CD4-positive, alpha-beta T cell treated with Interleukin-2 at 100 ng/mL for 4 hours (primary cell): ENCODE measurements around the gene ZBTB22.
"Not testable (repeated sequence)": the region's sequence is repeated elsewhere in the genome, so short reads cannot be mapped to it uniquely, and the experiment has no call there.

Experiments used
- DNase-seq: peaks from one replicate; pipeline ENCODE4 v3.0.0-alpha.2; 2020; ENCODE audit warnings: low spot score

ZBTB22 gene

DNA sequence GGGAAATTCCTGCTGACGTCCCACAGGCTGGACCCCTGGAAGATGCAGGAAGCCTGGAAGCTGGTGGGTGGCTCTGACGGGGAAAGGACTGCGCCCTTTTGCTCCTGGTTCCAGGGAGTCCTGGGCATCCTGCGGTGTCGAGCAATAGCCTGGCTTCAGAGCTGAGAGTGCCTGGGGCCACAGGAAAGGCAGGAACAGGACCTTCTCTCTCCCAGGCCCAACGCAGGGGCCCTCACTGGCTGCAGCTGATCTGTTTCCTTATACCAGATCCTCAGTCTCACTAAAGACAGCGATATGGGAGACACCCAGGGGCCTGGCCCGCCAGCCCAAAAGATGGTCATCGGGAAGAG lies 39.2 kb downstream of the ZBTB22 start:
- no peak for DNase-seq

DNA sequence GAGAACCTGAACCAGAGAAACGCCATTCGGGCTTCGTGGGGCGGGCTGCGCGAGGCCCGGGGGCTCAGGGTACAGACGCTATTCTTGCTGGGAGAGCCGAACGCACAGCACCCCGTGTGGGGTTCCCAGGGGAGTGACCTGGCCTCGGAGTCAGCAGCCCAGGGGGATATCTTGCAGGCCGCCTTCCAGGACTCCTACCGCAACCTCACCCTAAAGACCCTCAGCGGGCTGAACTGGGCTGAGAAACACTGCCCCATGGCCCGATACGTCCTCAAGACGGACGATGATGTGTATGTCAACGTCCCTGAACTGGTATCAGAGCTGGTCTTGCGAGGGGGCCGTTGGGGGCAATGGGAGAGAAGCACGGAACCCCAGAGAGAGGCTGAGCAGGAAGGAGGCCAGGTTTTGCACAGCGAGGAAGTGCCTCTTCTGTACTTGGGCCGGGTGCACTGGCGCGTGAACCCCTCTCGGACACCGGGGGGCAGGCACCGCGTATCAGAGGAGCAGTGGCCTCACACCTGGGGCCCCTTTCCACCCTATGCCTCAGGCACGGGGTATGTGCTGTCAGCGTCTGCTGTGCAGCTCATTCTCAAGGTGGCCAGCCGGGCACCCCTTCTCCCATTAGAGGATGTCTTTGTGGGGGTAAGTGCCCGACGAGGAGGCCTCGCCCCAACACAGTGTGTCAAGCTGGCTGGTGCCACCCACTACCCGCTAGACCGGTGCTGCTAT lies 39.7 kb downstream of the ZBTB22 start:
- no peak for DNase-seq

DNA sequence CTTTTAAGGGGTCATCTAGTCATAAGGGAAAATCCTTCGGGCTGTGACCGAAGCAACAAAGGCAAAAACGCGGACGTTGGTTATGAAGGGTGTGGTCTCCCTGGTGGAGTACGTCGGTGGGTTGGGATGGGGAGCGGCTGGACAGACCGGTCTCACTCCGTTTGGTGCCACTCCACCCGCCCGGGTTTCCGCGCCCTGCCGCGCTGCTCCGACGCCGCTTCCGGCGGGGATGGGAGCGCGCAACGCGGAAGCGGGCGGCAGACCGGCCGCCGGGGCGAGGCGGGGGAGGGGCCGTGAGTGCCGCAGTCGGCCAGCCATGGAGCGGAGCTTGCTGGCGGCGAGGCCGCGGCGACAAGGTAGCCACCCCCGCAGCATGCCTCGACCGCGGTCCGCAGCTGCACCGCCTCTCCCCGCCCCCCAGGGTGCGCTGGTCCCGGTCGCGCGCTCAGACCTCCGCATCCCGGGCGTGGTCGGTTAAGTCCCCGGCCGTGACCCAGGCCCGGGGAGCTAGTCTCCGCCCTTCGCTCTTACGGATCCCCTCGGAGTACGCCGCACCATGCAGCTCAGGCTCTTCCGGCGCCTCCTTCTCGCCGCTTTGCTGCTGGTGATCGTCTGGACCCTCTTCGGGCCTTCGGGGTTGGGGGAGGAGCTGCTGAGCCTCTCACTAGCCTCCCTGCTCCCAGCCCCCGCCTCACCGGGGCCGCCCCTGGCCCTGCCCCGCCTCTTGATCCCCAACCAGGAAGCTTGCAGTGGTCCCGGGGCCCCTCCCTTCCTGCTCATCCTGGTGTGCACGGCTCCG lies 40.5 kb downstream of the ZBTB22 start, which contains the start of gene B3GALT4:
TSS of gene B3GALT4 (plus strand) at position 260 of the 799 bp plus-strand sequence. CDS start at position 557, 297 bp downstream.
- peak; percentile 70 for DNase-seq

DNA sequence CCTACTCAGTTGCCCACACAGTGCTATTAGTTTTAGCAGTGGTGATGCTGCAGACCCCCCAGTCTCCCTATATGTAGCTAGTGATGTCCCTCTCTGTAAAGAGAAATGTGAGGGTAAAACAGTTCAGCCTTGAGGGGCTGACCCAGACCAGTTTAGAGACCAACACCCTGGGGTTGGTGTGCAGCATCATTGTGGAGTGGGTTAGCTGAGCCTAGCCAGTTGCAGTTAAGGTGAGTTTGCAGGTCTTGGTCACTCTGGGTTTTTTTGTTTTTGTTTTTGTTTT lies 41.0 kb downstream of the ZBTB22 start:
- DNase-seq, result no peak

DNA sequence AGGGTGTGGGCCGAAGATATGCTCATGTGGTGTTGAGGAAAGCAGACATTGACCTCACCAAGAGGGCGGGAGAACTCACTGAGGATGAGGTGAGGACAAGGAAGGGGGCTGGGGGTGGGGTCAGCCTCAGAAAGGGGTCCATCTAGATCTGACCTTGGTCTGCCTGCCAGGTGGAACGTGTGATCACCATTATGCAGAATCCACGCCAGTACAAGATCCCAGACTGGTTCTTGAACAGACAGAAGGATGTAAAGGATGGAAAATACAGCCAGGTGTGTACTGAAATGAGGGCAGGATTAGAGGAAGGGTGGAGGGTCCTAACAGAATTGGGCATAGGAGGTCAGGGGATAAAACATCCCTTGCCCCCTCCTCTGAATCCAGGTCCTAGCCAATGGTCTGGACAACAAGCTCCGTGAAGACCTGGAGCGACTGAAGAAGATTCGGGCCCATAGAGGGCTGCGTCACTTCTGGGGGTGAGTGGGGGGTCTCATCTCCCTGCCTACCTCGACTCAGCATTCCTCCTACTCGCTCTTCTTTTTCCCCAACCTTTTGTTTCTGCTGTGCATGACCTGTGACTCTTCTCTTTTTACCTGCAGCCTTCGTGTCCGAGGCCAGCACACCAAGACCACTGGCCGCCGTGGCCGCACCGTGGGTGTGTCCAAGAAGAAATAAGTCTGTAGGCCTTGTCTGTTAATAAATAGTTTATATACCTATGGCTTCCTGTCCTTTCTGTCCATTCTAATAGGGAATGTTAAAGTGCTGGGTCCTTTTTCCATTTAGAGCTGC lies 41.6 kb downstream of the ZBTB22 start:
- DNase-seq, result not testable (repeated sequence)

DNA sequence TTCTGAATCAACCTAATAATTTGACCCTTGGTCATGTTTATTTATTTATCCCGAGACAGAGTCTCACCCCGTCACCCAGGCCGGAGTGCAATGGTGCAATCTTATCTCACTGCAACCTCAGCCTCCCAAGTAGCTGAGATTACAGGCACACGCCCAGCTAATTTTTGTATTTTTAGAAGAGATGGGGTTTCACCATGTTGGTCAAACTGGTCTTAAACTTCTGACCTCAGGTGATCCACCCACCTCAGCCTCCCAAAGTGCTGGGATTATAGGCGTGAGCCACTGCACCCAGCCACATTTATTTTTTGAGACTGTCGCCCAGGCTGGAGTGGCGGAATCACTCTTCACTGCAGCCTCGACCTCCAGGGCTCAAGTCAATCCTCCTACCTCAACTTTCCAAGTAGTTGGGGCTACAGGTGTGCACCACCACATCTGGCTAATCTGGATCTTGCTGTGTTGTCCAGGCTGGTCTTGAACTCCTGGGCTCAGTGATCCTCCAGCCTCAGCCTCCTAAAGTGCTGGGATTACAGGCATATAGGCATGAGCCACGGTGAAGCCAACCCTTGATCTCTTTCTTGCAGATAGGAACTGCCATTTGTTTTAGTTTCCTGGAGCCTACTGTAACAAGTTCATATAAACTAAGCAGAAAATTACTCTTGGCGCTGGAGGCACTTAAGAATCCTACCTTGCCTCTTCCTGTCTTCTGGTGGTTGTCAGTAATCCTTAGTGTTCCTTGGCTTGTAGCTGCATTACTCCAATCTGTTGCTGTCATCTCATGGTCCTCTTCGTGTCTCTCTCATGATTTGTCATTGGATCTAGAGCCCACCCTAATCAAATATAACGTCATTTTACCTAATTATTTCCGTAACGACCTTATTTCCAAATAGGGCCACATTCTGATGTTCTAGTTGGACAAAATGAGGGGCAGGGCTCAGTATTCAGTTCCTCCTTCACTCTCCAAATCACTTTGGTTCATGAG lies 43.3 kb downstream of the ZBTB22 start:
- DNase-seq, result no peak

DNA sequence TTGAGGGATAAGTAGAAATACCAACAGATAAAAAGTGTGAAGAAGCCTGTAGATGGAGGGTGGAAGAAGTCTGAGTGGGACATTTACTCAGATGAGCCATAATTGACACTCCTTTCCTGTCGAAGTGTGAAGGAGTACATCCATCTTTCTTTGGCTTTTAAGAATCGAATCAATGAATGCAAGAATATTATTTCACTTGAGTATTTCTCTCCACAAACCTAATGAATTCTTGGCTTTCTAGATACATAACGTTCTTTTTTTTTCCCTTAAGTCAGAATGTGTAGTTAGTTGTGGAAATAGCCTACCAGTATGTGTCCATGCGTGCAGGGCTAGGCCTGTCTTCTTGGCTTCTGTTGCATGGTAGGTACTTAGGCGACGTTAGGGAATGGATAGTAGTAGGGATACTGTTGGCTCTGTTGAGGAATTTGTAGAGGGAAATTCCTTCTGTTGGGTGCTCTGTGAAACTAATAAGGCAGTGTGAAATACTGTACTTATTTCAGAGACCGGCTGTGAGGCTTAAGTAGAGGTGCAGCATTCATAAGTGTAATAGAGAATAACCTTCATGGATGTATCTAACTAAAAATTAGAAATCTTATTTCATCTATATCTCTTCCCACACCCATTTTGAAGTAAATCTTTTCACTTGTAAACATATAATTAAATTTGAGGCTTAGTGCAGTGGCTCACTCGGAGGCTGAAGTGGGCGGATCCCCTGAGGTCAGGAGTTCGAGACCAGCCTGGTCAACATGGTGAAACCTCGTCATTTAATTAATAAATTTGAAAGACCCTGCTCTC lies 44.2 kb downstream of the ZBTB22 start:
- DNase-seq, result no peak

DNA sequence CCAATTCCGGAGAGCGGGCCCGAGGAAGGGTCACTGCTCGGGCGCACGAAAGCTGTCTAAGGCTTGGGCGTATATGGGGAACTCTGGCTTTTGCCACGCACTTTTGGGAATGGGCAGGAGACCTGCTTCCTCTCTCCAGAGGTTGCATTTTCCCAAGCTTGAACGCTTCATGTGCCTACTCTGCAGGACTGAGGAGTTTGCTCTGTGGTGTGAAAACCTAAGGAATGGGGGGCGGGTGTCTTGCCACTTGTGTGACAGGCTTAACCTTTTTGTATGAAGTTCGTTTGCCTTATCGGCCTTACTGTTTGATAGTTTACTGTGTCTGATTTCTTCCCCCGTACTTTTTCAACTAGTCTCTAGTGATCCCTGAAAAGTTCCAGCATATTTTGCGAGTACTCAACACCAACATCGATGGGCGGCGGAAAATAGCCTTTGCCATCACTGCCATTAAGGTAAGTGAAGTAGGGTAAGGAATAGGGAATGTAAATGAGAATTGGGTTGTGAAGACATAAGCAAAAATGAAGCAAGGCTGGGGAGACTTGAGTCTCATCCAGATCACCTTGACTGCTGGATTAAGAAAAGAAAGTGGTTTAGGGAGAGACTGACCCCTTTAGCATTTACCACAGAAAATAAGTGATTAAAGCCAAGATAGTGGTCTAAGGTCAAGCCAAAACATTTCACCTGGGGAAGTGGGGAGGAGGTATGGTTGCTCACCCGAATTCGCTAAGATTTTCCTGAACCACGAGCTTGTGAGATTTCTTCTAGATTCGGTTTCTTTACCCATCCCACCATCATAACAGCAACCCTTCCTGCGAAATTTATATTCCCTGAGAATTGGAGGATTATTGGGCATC lies 45.0 kb downstream of the ZBTB22 start:
- peak; percentile 10 for DNase-seq

DNA sequence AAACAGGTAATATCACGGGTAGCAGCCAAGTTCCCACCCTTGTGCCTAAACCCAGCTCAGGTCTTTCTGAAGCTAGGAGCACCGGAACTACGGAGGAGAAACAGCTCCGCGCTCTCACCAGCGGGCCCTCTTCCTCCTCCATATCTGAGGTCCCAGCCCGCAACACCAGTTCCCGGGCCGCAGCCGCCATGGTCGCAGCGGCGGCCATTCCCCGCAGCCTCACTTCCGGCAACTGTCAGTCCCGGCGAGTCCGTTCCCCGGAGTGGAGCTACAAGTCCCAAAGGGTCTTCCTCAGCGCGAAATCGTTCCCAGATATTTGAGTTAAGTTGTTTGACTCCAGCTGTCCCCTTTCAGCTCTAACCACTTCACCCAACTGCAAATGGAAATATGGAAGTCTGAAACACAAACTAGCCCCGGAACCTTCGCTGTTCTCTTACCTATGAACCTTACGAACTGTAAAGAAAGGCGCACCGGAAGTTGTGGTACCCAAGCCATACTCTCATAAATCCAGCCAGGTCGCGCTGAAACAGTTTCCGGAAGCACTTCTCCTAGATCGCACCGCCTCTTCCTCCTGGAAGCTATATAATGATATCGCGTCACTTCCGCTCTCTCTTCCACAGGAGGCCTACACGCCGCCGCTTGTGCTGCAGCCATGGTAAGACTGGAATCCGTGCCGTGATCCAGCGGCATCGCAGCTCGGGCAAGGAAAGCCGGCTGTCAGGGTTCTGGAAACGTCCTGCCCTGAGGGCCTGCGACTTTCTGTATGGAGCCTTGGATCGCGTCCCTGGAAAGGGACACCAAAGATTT lies 45.9 kb downstream of the ZBTB22 start, which contains the start of the genes RPS18 and VPS52:
TSS of gene RPS18 (plus strand) at position 608 of the 807 bp plus-strand sequence. CDS start at position 653, 45 bp downstream.
TSS of gene VPS52 (minus strand) at position 409 of the 807 bp plus-strand sequence. CDS start at position 208, 201 bp downstream.
- DNase-seq, result peak; percentile 98

DNA sequence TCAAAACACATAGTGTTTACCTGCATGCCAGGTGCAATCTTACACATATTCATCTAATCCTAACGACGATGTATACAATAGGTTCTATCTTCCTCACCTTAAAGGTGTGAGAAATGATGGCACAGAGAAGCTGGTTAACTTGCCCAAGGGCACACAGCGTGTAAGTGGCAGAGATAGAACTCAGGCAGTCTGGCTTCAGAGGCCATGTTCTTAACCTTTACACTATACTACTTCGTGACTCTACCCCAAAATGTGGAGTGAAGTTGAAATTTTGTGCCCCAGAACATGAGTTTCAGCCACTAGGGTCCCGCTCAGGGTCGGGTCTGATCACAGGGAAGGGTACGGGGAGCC lies 46.5 kb downstream of the ZBTB22 start:
- DNase-seq, result no peak
